DMS79 (cell line): ENCODE results near the gene DAPP1.
"Not testable (repeated sequence)": the region's sequence is repeated elsewhere in the genome, so short reads cannot be mapped to it uniquely, and the experiment has no call there.

Experiments
- DNase-seq: peaks from one replicate; lab custom pipeline; 2025; lab: John Stamatoyannopoulos, UW

Gene DAPP1

DNA sequence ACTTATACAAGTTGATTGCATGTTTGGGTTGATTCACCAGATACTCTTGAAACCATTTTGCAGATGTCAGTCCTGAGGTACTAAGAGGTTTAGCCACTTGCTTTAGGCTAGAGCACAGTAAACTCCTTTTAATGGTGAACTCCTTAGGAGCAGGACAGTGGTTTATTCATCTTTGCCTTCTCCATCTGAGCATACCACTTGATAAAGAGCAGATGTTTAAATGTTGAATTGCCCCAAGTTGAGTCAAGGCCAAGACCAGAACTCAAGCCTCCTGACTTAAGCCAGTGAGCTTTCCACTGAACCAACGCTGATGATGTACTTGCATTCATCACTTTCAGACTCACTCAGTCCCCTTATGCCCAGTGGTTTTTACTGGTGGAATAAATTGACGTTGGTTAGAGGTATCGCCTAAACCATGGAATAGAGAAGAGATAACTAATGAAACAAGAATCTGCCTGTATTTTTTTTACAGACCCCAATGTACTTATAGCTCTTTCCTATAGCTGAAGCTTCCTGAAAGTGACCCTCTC lies 7.5 kb downstream of the DAPP1 start:
- DNase-seq: no peak

DNA sequence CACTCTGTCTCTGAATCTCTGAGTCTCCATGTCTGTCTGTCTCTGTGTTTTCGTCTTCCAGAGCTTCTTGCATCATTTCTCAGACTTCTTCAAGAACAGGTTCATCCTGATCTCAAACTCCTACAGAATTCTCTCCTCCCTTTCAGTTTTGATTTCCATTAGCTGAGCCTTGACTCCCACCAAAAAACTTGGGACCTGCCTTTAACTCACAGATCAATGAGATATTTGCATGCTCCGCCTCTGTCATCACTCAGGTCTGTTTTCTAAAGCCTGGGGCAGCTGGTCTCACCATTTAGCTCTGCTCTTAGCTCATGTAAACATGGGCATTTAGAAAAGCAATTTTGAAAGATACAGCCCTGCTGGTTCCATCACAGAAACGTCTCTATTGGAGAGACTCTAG lies 8.6 kb downstream of the DAPP1 start:
- no peak for DNase-seq

DNA sequence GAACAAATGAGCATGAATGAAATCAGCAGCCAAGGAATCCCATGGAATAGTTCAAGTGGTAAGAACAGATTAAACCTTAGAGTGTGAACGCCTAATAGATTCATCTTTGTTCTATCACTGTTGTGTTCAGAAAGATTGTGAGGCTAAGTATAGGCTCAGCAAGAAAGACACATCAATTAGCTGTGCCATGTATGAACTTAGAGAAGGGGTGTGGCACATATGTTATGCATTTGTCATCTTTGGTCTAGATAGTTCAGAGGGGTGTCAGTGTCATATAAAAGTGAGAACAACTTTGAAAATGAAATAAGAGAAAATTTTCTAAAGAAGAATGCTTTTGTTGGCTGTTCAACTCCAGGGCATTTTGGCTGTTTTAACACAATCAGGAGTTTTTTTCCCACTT lies 9.4 kb downstream of the DAPP1 start:
- DNase-seq: no peak

DNA sequence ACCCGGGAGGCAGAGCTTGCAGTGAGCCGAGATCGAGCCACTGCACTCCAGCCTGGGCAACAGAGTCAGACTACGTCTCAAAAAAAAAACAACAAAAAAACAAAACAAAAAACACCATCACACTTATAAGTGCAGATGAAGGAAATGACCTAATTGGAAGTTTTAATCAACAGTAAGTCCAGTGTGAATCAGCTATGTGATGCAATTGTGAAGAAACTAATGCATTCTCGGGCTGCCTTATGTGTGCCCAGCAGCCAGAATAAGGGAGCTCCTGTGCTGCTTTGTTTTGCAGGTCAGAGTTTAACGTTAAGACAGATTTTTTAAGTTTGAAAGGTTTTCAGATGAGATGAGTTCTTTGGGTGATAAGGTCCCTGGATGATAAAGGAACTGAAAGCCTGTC lies 10.8 kb downstream of the DAPP1 start:
- no peak for DNase-seq

DNA sequence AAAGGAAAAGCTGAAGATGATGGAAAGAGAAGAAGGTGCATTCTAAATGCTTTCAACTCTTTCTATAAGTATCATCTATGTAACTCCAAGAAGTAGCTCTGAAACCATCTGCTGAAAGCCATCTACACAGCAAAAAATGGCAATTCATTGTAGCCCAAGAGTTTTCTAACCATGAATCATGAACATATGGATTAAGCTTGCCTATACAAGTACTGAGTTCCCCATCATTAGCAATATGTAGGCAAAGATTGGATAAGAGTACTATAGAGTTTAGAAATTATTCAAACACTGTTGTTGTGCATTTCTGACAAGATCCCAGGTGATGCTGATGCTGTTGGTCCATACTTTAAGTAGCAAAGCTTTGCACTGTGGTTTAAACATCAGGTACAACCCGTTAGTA lies 11.2 kb downstream of the DAPP1 start:
- no peak for DNase-seq

DNA sequence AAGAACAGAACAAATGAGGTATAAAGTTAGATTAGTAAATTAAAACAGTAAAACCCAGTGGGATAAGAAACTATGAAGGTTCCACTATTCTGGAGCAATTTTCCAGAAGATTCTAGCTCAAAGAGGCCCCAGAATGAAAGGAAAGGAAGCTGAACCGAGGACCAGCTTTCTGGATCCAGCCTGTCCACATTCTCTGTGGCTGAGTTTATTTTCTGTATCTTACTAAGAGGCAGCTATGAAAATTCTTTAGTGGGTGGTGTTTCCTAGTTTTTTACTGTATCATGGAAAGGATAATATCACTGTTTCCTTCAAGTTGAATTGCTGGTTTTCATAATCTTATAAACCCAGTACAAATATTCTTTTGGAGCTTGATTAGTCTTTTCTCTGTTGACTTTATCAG lies 11.8 kb downstream of the DAPP1 start:
- DNase-seq: no peak

DNA sequence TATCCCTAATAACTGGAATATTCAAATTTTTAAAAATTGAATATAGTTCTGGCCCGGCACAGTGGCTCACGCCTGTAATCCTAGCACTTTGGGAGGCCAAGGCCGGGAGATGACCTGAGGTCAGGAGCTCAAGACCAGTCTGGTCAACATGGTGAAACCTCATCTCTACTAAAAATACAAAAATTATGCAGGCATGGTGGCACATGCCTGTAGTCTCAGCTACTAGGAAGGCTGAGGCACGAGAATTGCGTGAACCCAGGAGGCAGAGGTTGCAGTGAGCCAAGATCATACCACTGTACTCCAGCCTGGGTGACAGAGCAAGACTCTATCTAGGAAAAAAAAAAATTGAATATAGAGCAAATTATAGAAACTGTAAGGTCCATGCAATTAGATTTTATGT lies 13.4 kb downstream of the DAPP1 start:
- DNase-seq: not testable (repeated sequence)

DNA sequence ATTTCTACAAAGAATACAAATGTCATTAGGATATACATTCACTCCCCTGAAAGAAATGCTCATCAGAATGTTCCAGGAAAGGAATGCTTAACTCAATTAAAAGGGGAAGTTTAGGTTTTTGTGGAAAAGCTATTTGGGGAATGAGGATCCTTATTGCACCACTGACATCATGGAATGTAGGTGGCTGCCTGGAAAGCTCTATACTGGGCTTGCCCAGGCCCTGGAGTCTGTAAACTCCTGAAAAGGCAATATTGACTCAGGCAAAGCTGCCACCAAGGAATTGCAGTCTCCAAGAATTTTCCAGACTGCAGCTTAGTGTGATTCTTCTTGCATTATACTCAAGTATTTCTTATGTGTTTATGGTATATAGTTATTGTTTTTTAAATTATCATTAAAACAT lies 15.7 kb downstream of the DAPP1 start:
- no peak for DNase-seq

DNA sequence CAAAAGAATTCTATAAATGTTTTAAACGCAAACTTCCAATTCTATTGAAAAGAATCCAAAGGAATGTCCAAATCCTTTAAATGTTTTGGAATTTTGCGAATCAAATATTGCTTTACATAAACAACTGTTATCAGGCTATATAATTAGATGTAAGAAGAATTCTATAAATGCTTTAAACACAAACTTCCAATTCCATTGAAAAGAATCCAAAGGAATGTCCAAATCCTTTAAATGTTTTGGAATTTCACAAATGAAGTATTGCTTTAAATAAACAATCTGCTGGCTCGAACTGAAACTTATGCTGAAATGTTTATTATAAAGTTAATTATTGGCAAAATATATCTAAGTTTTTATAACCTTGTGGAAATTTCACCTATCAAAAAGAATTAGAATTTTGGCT lies 16.1 kb downstream of the DAPP1 start:
- no peak for DNase-seq

DNA sequence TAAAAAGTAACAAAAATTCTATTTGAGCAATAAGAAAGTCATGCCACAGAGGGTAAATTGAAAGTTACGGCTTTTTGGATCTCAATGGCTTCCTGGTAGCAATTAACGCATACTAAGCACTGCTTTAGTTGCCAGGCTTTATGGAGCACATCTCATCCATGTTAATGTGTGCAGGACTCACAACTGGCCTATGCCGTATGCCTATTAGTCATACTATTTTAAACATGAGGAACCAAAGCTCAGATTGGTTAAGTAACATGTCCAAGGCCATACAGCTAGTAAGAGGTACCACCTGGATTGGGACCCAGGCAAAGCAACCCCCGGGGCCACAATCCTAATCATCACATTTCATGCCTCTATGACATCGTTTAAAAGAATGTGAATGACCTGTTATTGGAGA lies 17.1 kb downstream of the DAPP1 start:
- DNase-seq: no peak

DNA sequence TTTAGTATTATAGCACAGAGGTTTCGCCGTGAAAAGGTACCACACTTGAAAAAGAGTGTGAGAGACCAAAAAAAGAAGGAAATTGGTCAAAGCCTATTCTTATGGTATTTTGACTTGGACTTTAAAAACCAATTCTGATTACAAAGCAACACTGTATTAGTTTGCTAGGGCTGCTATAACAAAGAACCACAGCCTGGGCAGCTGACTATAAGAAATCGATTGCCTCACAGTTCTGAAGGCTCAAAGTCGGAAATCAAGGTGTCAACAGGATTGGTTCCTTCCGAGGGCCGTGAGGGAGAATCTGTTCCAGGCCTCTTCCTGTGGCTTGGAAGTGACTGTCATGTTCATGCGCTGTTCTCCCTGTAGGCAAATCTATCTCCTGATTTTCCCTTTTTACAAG lies 17.9 kb downstream of the DAPP1 start:
- no peak for DNase-seq

DNA sequence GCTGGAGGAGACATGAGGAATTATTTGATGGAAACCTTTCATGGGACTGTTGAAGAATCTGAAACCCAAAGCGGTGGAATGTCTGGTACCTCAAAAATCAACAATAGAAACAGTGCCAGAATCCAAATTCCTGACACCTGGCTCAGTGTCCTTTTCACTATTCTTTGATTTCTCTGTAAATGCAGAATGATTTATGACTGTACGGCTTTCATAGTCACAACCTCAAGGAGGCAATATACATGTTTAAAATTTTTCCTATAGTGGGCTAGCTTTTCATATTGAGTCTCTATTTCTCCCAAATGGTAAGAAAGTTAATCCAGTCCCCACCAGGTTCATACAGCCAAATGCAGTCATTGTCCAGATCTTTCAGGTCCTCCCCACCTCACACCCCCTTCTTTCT lies 19.3 kb downstream of the DAPP1 start:
- DNase-seq: no peak

DNA sequence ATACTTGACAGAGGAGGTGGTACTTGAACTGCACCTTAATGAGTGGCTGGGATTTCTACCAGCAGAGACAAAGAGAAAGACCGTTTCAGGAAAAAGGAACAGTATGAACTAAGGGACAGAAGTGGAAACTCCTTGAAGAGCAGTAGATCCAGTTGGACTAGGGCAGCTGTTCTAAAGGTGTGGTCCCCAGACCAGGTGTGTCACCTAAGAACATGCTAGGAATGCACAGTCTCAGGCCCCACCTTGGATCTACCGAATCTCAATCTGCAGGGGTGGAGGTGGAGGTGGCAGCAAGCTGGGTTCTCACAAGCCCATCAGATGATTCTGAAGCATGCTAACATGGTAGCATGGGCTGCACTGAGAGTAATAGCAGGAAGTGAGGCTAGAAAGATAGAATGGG lies 22.3 kb downstream of the DAPP1 start:
- no peak for DNase-seq

DNA sequence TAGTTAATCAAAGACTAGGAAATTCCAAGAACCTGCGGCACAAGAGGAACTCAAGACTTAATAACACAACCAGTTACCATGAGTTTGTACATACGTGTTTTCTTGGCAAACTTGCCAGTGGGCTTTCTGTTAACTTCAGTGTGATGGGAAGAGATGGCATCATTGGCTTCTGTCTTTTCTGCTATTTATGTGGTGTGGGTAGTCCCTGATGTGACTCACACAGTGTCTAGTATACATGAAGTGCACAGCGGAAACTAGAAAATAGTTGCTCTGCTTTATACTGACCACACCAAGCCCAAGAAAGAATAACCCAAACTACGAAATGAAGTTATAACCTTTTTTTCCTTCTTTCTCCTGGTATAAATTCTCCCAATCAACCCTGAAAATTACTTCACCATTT lies 24.5 kb downstream of the DAPP1 start:
- no peak for DNase-seq

DNA sequence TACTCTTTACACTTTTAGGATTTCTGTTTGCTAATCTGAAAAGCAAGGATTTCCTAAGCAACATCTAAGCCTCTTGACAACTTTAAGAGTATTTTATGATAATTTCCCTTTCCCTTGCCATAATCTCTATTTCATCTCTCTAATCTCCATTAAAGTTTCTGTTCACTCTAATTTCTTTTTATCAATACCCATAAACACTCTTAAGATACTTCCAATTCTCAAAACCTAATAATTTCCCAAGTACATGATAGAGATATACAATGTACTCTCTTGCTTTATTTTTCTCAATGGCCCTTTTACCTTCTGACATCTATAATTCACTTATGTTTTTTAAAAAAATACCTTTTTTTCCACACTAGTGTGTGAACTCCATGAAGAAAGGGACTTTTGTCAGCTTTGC lies 26.8 kb downstream of the DAPP1 start:
- DNase-seq: no peak

DNA sequence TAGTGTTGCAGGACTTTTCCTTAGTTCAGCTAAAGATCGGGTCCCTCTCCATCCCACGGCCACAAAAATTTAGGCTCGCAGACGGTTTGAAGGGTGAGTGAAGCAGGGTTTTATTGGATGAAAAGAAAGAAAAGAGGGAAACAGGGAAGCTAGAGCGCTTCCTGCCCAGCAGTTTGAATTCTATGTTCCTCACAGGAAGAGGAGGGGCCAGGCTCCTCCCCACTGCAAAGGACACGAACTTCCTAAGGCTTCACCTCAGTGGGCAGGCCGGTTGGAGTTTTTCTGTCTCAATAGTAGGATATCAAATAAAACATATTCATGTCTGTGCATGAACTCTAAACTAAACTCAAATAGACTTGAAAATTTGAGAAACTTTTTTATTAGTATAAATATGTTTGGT lies 27.4 kb downstream of the DAPP1 start:
- DNase-seq: no peak

DNA sequence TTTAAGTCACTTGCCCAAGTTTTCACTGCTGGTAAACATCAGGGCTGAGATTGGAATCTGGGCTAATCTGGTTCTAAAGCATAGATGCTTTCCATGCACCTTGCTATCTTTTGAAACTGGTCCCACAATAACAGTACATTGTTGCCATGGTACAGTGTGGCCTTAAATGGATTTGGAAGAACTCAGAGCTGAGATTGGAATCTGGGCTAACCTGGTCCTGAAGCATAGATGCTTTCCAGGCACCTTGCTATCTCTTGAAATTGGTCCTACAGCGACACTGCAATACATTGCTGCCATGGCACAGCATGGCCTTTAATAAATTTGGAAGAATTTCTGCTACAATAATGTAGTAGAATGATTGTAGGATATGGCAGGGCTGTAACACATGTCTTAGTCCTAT lies 28.6 kb downstream of the DAPP1 start:
- no peak for DNase-seq

DNA sequence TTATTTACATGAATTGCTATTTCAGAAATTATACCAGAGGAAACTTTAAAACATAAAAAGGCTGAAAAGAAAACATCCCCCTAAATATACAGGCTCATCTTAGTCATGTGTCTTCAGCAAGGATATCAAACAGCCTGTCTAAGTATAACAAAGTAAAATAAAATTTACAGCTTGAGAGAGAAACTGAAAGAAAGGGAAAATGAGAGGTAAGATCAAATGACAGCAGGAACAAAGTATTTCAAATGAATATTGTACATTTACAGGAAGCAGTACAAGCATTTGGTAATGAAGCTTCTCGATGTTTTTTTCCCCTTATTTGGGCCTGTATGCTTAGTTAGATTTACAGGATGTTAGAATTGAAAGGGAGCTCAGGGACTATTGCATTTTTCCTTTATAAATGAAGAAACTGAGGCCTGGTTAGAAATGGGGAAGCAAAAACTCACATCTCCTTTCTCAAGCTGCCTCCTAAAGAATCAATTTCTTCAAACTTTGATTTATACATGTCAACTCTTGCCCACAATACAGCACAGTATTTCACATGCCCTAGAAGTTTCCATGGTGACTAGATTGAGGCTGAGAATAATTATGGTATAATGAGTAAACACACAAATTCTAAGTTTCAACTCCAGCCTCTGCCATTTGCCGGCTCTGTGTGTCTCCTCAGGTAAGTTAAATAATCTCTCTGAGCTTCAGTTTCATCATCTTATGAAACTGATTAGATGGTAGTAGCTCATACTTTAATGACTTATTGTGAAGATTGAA lies 29.3 kb downstream of the DAPP1 start:
- no peak for DNase-seq

DNA sequence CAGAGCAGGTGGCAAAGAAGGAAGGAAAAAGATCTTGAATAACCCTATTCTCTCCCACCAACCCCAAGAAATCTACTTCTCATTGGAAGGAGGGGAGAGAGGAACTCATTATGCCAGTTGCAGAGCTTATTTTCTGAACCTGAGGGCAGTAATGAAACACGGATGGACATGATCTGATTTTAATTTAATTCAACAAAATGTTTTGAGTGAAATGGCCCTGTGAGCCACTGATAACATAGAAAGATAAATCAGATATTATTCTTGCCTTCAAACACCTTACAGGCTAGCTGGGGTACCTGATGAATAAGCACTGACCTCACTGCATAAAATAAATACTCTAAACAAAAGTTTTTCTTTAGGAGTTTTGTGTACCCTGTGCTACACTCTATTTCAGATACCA lies 30.3 kb downstream of the DAPP1 start:
- DNase-seq: no peak

DNA sequence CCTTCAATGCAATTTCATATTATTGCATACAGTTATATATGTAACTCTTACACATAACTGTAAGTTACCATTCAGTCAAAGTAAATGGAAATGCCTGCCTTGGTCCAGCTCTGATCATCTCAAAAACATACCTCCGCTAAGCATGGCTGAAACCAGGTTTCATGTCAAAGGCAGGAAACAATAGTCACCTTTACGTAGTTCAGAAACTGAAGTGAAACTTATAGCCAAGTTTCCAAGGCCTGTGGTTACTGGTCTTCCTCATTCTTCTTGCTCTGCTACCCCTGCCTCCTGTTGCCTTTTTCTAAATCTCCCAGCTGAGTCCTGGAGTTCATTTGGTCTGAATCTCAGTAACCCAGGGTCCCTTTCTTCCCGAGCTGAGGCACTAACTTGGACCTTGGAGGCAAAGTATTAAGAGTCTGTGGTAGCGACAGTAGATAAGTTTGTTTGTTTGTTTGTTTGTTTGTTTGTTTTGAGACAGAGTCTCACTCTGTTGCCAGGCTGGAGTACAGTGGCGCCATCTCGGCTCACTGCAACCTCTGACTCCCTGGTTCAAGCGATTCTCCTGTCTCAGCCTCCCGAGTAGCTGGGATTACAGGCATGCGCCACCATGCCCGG lies 30.8 kb downstream of the DAPP1 start:
- DNase-seq: no peak

DNA sequence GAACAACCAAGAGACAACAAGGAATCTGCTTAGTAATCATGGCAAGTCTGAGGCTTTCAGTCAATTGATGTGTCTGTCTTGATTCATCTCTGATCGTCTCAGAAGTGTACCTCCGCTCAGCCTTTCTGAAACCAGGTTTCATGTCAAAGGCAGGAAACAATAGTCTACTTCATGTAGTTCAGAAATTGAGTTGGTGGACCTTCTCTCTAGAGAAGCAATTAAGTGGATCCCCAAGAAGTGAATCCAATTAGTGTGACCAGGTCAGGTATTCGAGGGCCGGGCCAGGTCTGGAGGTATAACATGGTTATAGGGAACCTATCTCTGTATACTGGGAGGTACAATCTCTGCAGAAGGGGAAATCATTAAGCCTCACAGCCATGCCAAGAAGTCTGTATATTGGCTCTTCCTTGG lies 32.0 kb downstream of the DAPP1 start:
- no peak for DNase-seq

DNA sequence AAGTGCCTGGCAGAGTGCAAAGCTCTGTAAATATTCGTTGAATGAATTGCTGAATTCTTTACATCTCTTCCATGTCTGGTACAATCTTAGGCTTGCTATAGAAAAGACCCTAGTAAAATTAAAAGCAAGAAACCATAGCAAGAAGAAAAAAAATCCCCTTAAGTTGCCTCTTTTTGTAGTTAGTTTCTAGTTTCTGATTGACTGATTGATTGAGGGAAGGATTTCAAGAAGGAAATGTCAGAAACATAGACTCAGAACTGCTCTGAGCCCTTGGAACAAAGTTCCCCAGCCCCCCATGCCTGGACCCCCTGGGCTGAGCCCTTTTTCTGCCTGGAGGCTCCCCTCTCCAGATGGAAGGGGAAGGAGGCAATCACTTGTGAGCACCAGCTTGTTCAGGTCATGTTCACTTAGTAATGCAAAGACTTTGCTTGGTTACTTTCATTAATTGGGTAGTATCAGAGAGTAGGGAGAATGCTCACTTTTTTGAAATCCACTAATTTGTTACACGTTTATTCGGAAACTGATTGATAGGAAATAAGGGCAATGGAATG lies 35.6 kb downstream of the DAPP1 start:
- no peak for DNase-seq

DNA sequence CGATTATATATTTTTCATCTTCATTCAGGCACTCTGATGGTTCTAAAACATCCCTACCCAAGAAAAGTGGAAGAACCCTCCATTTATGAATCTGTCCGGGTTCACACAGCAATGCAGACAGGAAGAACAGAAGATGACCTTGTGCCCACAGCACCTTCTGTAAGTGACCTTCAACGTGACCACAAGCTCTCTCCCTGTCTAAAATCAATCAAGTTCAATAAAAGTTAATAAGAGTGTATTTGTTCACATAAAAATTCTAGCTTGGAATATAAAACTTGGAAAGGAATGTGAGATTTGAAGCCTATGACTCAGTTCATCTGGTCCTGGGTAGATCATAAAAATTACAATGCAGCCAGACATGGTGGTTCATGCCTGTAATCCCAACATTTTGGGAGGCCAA lies 36.6 kb downstream of the DAPP1 start:
- DNase-seq: no peak

DNA sequence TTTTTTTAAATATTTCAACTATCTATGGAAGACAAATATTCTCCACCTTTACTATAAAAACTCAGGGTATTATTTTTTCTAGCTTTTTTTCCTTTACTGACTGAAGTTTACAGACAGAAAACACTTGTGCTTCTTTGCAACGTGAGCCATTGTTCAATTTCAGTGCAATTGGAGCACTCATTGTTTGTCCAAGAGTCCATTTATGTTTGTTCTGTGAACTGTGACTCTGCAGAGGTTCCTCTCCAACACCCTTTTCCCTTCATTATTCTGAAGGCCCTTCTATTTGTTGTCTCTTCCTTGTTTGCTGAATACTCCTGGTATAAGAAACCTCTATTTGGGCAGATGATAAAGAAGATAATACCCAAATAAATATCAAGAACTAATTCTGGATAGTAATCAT lies 37.4 kb downstream of the DAPP1 start:
- no peak for DNase-seq
